ENCODE results near the gene MBNL3.

Gene MBNL3, protein sequence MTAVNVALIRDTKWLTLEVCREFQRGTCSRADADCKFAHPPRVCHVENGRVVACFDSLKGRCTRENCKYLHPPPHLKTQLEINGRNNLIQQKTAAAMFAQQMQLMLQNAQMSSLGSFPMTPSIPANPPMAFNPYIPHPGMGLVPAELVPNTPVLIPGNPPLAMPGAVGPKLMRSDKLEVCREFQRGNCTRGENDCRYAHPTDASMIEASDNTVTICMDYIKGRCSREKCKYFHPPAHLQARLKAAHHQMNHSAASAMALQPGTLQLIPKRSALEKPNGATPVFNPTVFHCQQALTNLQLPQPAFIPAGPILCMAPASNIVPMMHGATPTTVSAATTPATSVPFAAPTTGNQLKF

GRCh38 chrX:132488819-132489577 is at the start of gene MBNL3:
MBNL3 (minus strand) TSS chrX:132489038; CDS start chrX:132439611, 49,427 bp downstream.
- DNase-seq: peak; percentile 24

DNA sequence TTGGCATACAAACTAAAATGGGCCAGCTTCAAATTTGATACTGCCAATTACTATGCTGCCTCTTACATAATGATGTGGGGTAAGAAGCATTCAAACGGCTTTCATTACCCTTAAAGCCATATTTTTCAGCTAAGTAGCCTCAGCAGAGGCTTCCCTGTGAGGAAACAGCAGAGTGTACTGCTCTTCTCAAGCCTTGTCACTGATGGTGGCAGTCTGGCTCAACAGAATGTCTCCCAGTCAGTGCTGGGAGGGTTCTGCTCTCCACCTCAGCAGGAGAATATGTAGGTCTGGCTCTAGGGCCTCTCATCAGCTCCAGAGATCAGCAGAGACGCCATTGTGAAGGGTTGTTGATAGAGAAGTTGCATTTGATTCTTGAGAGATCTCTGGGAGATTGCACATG is 44.6 kb upstream of the MBNL3 start:
- no peak for DNase-seq

DNA sequence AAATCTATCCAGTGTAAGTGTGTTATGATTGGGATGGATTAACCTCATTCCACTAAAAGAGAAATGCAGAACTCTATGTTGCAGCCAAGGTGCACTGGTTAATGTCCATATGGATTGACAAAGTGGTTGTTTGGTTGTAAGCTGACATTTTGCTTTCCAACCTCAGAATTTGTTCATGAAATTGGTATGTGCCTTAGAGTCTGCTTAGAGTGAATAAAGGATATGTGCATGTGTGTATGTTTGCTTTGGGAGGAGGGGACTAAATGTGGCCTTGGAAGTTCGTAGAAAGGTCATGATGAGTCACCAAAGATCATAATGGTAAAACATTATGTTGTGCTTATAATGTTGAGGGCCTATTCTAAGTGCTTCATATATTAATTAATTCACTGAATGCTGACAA is 44.1 kb upstream of the MBNL3 start:
- DNase-seq: no peak

GRCh38 chrX:132532097-132532496 is 43.3 kb upstream of the MBNL3 start:
- no peak for DNase-seq

DNA sequence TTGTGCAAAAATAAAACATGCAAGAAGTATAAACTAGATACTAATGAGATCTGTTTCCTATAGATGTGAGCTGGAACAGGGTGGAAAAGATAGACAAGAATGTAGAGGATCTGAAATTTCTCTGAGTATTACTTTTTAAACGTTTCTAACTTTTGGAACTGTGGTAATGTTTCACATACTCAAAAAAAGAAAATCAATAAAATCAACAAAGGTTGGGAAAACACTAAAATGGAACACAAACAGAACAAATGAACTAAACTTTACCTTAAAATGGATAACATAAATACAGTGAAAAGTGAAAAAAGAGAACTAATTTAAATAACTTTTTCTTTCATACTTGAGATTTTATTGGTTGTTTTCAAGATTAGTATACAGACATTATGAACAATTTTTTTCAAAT is 32.0 kb upstream of the MBNL3 start:
- DNase-seq: no peak

GRCh38 chrX:132520213-132520612 is 31.4 kb upstream of the MBNL3 start:
- no peak for DNase-seq

- DNase-seq: no peak
Observed at GRCh38 chrX:132518401-132518800, 29.6 kb upstream of the MBNL3 start.

- DNase-seq: no peak
Observed at GRCh38 chrX:132508834-132509233, 20.0 kb upstream of the MBNL3 start.

DNA sequence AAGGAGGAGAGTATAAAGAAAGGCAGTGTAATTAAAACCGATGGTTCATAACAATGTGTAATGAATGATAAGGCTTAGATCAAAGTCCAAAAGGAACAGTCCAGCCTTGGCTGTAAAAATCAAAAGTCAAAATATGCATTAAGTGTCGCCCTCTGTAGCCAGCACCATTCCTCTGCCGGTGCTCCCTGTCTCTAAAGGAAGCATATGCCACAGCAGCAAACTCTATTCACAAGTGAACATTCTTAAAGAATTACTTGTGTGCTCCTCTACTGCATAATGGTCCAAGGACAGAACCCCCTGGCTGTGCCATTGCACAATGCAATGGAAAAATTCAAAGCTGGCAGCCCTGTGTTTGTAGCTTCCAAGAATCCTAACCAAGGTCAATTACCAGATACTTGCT is 16.3 kb upstream of the MBNL3 start:
- DNase-seq: no peak

- no peak for DNase-seq
Observed at GRCh38 chrX:132504417-132504816, 15.6 kb upstream of the MBNL3 start.

DNA sequence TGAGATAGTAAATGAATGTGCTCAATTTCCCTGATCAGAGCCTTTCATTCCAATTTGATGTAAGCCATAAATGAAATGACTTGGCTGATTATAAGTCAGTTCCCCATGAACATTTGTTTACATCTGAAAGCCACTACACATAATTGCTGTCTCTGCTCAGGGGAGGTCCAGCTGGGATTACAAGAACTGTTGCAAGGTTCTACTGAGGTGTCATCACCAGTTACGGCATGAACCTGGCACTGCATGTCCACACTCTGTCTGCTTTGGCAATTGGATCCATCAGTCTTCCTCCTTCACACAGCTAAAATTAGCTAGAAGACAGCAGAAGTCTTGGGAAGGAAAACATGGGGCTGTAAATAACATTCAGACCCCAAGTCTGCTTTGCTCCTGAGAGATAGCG is 12.8 kb upstream of the MBNL3 start:
- DNase-seq: no peak

DNA sequence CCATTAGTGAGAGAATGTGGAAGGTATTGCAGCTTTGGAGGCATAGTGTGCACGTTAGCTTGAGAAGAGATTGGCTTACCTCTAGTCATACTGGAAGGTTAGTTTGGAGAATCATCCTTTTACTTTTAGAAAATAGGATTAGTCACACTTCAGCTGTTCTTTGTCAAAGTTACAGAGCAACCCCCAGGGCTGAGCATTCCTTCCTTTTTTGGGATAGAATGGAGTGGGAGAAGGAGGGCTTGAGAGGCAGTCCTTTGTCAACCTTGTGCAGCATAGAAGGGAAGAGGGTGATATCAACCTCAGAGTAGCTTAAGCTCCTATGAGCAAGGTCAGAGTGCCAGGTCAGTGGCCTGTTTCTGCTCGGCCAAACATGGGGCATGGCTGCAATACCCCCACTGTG is 8.6 kb upstream of the MBNL3 start:
- no peak for DNase-seq

- no peak for DNase-seq
Observed at GRCh38 chrX:132493095-132493494, 4.3 kb upstream of the MBNL3 start.

DNA sequence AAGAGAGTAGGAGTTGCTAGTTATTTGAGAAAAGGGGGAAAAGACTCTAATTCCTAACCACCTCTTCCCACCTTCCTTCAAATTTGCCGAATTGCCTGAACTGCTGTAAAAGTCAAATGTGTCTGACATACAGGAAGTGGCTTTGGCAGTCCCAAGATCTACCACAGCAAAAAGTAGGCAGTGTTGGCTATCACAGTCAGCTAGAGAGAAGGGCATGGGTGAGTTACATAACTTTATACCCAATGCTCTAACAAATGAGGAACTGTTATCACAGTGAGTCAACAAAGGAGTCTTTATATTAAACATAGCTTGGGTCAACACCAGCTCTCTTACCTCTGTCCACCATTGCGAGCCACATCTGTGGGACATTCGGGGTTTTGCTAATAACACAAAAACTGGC is 2.4 kb upstream of the MBNL3 start:
- no peak for DNase-seq

GRCh38 chrX:132489578-132490419 is 961 bp upstream of the MBNL3 start:
- DNase-seq: no peak

GRCh38 chrX:132488180-132488705 is 595 bp downstream of the MBNL3 start:
- no peak for DNase-seq

DNA sequence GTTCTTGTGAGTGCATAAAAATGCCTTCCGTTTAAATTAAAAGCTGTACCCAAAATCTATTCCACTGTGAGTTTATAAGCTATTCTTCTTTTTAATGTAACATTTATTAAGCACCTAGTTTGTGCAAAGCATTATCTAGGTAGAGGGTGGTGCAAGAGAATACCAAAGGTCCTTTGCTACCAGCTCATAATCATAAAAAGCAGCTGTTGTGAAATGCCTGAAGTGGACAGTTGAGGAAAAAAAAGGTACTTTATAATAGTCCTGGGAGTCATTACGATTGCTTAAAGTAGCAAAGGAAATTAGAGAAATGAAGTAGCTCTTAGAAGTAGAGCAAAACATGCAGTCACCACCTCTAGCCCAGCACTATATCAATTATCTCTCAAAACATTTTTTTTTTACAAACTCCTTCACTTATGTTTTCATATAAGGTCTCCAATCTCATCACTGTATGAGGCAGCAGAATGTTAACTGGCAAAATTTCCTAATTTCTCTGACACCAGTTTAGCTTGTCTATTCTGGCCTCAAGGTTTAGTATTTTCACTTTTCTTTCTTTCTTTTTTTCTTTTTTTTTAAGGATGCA is 2.1 kb downstream of the MBNL3 start:
- no peak for DNase-seq

GRCh38 chrX:132483951-132484350 is 4.9 kb downstream of the MBNL3 start:
- DNase-seq: no peak

DNA sequence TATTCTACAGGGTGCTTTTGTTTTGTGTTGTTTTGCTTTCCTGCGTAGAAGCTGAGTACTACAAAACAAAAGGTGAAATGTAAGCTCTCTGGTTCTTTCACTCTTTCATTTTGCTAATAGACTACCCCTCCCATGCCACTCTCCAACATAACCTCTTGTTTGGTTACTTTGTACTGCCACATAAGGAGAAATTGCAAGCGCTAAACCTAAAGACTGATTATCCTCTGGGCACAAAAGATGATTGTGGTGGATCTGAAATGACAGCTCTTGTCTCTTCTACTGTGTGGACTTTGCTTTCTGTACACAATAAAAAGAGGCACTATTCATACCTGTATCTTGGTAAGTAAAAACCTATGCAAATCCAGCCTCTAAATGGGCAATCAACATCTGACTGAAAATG is 5.3 kb downstream of the MBNL3 start:
- DNase-seq: no peak

DNA sequence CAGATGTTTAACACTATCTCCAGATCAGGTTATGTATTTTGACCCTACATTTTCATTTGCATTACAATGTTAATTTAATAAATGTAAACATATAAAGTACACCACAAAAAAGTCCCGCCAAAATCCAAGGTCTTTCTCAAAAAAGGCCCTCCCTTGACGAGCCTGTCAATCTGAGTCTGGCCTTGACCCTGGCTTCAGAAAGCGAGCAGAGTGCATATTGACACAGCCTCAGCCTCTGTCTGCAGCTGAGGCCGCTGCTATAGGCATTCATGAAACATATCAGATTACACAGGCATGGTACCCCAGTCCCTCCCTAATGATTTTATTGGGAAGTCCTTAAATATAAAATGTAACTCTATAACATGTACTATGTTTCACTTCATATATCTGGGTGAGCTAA is 6.2 kb downstream of the MBNL3 start:
- DNase-seq: no peak

GRCh38 chrX:132481449-132481848 is 7.4 kb downstream of the MBNL3 start:
- no peak for DNase-seq

DNA sequence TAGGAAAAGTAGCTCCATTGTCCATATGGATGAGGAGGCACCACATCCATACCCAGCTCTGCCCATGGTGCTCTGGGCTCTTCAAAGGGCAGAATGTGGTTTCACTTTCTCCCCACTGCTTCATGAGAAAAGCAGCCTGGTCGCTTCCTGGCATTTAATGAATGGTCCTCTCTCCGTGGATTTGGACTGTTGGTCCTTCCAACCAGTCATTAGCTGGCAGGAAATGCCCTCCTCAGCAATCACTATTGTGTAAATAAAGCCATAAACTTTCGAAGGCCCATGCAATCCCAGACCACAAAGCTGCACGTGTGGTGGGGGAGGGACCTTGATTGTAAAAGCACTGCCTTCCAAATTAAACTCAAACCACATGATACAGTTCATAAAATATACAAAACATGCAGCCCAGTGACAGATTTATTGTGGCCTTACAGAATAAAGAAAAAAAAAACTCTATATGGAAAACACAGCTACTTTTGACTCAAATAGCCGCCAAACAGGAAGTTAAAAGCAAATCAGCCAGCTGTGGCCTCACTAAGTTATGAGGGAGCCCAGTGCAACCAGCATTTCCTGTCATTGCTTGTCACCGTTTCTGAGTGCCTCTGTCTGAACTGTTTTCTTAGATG is 8.1 kb downstream of the MBNL3 start:
- DNase-seq: no peak

All from GOT3 (cell line).